C4-2B (cell line): ENCODE results near the gene FABP6.

Experiments
- ZFX ChIP-seq: fragments of 450-650 bp; IDR thresholded peaks from 2 replicates; pipeline ENCODE4 v1.6.1; 2017
- TF ChIP-seq, protein P1 (sequence below): fragments of 450-650 bp; conservative IDR thresholded peaks from 2 replicates; pipeline ENCODE4 v1.5.1; 2017; ENCODE audit warnings: mild to moderate bottlenecking

DNA sequence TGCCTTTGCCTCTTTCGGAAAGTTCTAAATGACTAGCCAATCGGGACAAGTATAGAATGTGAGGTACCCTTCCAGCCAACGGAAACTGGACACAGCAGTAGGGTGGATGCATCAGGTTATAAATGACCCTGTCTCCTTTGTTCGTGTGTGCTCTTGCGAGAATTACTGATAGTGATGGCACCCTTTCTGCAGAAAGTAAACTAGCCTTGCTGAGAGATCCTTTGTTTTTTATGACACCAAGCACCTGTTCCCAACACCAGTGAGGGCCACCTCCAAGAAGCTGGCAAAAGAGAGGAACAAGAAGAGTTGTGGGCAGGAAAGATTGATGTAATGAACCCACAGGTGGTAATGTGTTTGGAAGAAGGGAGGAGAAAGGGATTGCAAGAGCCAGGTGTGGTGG lies 42.8 kb upstream of the FABP6 start:
- TF ChIP-seq, protein P1, sequence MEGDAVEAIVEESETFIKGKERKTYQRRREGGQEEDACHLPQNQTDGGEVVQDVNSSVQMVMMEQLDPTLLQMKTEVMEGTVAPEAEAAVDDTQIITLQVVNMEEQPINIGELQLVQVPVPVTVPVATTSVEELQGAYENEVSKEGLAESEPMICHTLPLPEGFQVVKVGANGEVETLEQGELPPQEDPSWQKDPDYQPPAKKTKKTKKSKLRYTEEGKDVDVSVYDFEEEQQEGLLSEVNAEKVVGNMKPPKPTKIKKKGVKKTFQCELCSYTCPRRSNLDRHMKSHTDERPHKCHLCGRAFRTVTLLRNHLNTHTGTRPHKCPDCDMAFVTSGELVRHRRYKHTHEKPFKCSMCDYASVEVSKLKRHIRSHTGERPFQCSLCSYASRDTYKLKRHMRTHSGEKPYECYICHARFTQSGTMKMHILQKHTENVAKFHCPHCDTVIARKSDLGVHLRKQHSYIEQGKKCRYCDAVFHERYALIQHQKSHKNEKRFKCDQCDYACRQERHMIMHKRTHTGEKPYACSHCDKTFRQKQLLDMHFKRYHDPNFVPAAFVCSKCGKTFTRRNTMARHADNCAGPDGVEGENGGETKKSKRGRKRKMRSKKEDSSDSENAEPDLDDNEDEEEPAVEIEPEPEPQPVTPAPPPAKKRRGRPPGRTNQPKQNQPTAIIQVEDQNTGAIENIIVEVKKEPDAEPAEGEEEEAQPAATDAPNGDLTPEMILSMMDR: no peak
- no peak for TF ChIP-seq ZFX
